Left lobe of liver (tissue), 2 donors: ENCODE measurements around the gene SCAPER. TPM values are rescaled to one million over a fixed set of nuclear protein-coding genes. Genes with fewer than 3 reads are reported as not detected.
"Not testable (repeated sequence)": the region's sequence is repeated elsewhere in the genome, so short reads cannot be mapped to it uniquely, and the experiment has no call there.

Experiments
- ATAC-seq: fragments of 200-7000 bp; cut with Tn5 transposase; one replicate; pipeline ENCODE4 v1.9.1; 2020; ENCODE audit warnings: mild to moderate bottlenecking, moderate library complexity
- DNase-seq: peaks from one replicate; pipeline ENCODE4 v3.0.0-alpha.2; 2020; ENCODE audit warnings: low spot score
- total RNA-seq: library from RNA; stranded (reverse); gene quantifications from one replicate; pipeline ENCODE4 v1.2.1, GENCODE V29; 2021
- donor health status: DM: no; HTN: no; CAD: no; lungs with moderate emphysema.
- donor health status: DM: no; HTN: yes; CAD: no.

The SCAPER gene
- total RNA-seq, 1 donor from 2014 or later: 6.9 TPM

DNA sequence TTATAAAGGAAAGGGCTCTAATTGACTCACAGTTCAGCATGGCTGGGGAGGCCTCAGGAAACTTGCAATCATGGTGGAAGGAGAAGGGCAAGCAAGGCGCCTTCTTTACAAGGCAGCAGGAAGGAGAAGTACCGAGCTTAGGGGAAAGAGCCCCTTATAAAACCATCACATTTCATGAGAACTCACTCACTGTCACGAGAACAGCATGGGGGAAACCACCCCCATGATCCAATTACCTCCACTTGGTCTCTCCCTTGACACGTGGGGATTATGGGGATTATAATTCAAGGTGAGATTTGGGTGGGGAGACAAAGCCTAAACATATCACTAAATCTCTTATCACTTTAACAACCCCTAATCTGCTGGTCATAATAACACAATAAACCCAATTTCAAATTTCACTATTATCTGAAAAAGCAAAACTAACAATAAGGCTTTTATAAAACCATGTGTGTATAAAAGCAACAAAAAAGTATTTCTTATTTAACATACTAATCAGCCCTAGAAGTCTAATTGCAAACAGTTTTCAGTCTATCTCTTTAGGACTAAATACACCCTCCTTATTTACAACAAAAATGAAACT, 43.2 kb downstream of the SCAPER start:
- no peak for ATAC-seq
- DNase-seq: no peak

GRCh38 chr15:76860201-76860600, 44.9 kb downstream of the SCAPER start:
- no peak for ATAC-seq
- no peak for DNase-seq

DNA sequence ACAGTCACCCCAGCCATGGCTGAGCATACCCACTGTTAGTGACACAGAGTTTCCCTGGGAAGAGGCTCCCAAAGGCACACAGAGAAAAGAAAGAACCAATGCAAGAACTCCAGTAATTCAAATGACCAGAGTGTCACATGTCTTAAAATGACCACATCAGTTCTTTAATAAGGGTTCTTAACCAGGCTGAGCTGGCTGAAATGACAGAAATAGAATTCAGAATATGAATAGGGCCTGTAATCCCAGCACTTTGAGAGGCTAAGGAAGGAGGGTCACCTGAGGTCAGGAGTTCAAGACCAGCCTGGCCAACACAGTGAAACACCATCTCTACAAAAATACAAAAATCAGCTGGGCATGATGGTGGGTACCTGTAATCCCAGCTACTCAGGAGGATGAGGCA, 54.8 kb downstream of the SCAPER start:
- DNase-seq, ATAC-seq: not testable (repeated sequence)

DNA sequence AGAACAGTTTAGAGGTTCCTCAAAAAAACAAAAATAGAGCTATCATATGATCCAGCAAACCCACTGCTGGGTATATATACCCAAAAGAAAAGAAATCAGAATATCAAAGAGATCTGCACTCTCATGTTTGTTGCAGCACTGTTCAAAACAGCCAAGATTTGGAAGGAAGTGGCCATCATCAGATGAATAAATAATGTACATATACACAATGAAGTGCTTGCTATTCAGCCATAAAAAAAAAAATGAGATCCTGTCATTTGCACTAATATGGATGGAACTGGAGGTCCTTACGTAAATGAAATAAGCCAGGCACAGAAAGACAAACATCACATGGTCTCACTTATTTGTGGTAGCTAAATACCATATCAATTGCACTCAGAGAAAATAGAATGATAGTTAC, 58.4 kb downstream of the SCAPER start:
- no peak for DNase-seq
- ATAC-seq: no peak

GRCh38 chr15:76844096-76844495, 61.0 kb downstream of the SCAPER start:
- ATAC-seq (no peak), DNase-seq (no peak)

DNA sequence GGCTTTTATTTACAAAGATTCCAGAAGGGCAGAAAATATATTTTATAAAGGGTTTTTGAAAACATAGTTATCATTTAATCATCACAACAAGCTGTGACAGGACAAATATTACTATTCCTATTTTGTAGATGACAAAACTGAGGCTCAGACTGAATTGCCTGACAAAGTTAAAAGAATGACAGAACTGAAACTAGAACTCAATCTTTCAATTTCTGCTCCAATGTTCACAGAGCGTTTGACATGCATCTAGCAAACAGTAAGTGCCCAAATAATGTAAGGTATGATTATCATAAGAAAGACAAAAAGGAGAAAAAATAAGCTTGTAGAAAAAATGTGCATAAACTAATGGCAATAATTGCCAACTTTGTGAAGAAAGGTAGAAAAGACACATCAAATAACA, 61.9 kb downstream of the SCAPER start:
- no peak for DNase-seq
- ATAC-seq: no peak

- DNase-seq (no peak), ATAC-seq (peak; percentile 90)
Observed at GRCh38 chr15:76840830-76841460, 64.2 kb downstream of the SCAPER start.

DNA sequence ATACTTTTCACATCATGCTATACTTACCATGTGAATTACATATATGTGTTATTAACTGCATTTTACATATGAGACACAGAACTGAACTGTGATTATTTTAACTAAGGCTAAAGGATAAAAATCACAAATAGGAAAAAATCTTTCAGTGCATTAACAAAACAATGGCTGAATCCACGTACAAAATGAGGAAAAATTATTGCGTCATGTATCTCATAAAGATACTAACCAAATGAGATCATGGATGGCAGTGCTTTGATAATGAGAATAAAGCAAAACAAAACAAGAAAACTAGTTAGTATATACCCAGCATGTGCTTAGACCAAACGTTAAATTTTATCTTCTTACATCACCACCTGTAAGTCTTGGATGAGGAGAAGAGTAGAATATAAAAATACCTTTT, 66.0 kb downstream of the SCAPER start:
- DNase-seq: no peak
- ATAC-seq: no peak

- no peak for DNase-seq
- ATAC-seq: no peak
Observed at GRCh38 chr15:76837474-76837873, 67.7 kb downstream of the SCAPER start.

DNA sequence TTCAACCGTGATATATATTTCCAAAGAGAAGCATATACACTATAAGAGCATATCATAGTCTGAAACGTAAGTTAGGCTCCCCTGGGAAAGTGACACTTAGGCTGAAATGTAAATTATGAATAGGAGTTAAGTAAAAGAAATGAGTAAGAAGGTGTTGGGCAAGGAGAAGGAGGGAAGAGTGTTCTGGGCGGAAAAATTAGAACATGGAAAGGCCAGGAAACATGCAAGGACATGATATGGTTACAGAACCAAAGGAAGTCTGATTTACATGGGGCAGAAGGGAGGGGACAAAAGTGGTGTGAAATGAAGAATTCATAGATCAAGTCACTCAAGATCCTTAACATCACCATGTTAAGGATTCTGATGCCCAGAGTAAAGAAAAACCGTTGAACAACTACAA, 75.2 kb downstream of the SCAPER start:
- DNase-seq (no peak), ATAC-seq (no peak)

DNA sequence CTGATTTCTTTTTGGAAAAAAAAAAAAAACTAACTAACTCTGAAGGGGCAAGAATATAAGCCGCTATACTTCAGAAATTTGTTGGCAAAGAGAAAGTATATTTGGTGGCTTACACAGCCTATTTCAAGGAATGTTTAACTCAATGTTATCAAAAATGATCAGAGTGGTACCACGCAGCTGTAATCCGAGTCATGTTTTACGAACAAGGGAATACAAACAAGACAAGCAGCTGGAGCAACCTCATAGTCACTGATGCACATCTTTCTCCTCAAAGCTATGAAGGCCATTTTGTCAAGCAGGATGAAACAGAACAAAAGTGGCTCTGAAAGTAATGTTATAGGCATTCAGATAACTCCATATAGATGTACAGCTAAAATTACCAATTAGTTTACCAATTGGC, 81.2 kb downstream of the SCAPER start:
- ATAC-seq (no peak), DNase-seq (no peak)

GRCh38 chr15:76823303-76823702, 81.8 kb downstream of the SCAPER start:
- DNase-seq (no peak), ATAC-seq (no peak)

DNA sequence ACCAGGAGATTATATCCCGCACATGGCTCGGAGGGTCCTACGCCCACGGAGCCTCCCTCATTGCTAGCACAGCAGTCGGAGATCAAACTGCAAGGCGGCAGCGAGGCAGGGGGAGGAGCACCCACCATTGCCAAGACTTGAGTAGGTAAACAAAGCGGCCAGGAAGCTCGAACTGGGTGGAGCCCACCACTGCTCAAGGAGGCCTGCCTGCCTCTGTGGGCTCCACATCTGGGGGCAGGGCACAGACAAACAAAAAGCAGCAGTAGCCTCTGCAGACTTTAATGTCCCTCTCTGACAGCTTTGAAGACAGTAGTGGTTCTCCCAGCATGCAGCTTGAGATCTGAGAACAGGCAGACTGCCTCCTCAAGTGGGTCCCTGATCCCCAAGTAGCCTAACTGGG, 86.2 kb downstream of the SCAPER start:
- not testable (repeated sequence) for DNase-seq, ATAC-seq

DNA sequence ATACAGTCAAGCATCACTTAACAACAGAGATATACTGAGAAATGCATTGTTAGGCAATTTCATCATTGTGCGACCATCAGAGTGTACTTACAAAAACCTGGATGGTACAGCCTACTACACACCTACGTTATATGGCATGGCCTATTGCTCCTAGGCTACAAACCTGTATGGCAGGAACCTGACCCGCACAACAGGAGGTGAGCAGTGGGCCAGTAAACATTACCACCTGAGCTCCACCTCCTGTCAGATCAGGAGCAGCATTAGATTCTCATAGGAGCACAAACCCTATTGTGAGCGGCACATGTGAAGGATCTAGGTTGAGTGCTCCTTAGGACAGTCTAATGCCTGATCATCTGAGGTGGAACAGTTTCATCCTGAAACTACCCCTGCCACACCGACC, 89.7 kb downstream of the SCAPER start:
- DNase-seq: no peak
- no peak for ATAC-seq

DNA sequence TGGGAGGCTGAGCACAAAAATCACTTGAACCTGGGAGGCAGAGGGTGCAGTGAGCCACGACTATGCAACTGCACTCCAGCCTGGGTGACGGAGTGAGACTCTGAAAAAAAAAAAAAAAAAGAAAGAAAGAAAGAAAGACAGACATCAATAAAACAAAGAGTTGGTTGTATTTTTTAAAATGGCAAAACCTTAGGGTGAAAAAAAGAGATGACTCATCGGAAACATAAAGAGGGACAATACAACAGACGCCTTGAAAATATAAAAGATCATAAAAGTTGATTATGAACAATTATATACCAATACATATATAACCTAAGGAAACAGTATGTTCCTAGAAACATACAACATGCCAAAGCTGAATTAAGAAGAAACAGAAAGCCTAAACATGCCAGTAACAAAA, 92.8 kb downstream of the SCAPER start:
- ATAC-seq (no peak), DNase-seq (no peak)

DNA sequence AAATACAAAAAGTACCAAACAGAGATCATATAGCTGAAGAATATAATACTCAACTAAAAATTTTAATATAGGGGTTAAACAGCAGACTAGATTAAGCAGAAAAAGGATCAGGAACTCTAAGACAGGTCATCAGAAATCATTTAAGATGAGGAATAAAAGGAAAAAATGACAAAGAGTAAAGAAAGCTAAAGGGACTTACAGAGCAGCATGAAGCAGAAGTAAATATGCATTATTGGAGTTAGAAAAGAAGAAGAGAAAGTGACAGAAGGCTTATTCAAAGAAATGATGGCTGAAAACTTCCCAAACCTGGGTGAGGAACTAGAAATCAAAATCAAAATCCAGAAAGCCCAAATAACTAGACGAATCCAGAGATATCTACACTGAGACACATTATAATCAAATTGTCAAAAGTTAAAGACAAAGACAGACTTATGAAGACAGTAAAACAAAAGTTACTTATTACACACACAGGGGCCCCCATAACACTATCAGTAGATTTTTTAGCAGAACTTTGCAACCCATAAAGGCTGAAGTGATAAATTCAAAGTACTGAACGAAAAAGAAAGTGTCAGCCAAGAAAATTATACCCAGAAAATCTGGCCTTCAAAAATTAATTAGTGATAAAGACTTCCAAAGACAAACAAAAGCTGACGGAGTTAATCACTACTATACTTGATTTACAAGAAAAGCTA, 95.6 kb downstream of the SCAPER start:
- ATAC-seq: no peak

GRCh38 chr15:76803049-76803571, 102.0 kb downstream of the SCAPER start:
- ATAC-seq: no peak
- no peak for DNase-seq

More for the DNA sequence above, 95.6 kb downstream of the SCAPER start:
- no peak for DNase-seq

DNA sequence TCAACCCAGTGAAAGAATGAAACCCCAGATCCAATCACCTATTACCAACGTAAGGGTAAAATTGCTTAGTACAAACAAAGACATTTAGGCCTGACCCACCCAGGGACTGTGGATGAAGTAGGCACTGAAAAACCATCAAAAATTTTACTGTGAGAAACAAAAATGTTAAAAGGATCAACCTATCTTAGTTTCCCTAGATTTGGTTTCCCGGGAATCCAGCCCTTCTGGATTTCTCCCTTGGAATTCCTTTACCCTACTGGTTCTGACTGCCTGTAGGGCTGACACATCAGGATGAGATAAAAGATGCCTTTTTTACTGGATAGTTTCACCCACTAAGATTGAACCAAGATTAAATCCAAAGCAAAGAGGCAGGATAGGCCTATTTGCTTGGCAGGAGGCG, 102.7 kb downstream of the SCAPER start:
- ATAC-seq: no peak
- DNase-seq: no peak

DNA sequence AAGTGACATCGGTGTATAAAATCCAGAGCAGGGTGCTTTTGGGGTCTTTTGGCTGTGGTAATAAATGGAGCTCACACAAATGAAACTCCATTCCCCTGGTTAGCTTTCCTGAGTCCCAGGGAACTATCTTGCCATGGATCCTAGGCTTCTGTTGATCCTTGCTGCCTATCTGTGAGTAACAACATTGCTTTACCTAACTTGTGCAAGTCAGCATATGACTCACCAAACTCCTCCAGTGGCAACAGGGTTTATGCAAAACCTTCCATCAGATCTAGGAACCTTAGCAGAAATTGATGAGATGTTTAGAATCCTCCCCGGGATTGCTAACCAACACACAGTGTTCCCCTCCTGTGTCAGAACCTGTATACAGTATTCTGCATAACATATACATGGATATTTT, 105.4 kb downstream of the SCAPER start:
- no peak for ATAC-seq
- no peak for DNase-seq

GRCh38 chr15:76795217-76795616, 109.9 kb downstream of the SCAPER start:
- DNase-seq (no peak), ATAC-seq (no peak)

GRCh38 chr15:76793162-76793561, 112.0 kb downstream of the SCAPER start:
- DNase-seq: no peak

DNA sequence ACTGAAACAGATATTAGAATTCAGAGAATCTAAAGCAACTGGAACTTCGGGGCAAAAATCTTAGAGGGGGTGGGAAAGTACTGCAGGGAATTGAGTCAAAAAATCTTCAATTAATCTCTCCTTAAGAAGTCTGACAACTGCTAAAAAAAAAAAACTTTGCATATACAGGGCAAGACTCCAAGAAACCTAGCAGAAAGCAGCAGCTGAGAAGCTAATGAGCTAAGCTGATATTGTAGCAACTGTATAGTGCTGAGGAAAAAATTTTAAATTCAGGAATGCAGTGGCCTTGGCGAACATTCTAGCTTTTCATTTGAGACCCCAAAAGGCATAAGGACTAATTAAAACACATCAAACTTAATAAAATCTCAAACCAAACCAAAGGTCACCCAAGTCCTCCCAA, 113.6 kb downstream of the SCAPER start:
- ATAC-seq (no peak), DNase-seq (no peak)

More at GRCh38 chr15:76793162-76793561, 112.0 kb downstream of the SCAPER start:
- ATAC-seq: no peak
